HG03442 (cell line): ENCODE data around the gene SOX2.

Source experiments
- ATAC-seq: cut with Tn5 transposase; IDR thresholded peaks from one replicate; pipeline ENCODE4 v1.9.1; 2021; ENCODE audit warnings: mild to moderate bottlenecking, moderate library complexity; ENCODE audit not compliant: unreplicated experiment

SOX2 gene

GRCh38 chr3:181704421-181705085, 7.2 kb upstream of the SOX2 start:
- no peak for ATAC-seq

GRCh38 chr3:181705086-181705480, 6.6 kb upstream of the SOX2 start:
- no peak for ATAC-seq

GRCh38 chr3:181707980-181708379, 3.7 kb upstream of the SOX2 start:
- ATAC-seq, result no peak

DNA sequence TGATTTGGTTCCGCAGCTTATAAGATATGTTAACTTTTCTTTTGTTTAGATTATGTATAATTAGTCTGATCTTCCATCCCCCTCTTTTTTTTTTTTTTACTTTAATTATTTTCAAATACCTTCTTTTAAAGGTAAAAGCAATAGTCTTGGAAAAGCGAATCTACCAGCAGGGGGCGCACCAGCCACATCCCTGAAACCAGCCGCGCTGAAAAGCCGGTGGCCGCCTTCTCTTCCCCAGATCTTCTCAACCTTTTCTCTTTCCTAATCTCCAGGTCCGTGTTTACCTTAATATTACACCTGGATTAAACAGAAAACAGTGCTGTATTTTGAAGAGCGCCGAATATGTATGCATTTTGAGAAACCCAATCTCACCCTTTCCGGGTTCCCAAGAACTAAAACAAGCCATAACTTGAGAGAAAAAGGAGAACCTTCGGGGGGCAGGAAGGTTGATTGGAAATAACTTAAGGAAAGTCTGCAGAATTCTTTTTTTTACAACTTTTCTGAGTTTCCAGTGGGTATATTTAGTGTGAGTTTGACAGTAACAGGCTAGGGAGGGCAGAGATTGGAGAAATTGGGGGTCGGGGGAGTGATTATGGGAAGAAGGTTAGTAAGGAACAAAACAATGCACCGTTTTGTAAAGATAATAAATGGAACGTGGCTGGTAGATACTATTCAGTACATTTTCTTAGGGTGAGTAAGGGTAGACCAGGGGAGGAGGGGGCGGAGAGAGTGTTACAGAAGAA, 2.0 kb upstream of the SOX2 start:
- ATAC-seq, result peak; percentile 62

GRCh38 chr3:181710345-181711291, 1.1 kb upstream of the SOX2 start:
- no peak for ATAC-seq

- ATAC-seq, result no peak
These were observed 464 bp downstream of the SOX2 start for GRCh38 chr3:181712226-181712552.

DNA sequence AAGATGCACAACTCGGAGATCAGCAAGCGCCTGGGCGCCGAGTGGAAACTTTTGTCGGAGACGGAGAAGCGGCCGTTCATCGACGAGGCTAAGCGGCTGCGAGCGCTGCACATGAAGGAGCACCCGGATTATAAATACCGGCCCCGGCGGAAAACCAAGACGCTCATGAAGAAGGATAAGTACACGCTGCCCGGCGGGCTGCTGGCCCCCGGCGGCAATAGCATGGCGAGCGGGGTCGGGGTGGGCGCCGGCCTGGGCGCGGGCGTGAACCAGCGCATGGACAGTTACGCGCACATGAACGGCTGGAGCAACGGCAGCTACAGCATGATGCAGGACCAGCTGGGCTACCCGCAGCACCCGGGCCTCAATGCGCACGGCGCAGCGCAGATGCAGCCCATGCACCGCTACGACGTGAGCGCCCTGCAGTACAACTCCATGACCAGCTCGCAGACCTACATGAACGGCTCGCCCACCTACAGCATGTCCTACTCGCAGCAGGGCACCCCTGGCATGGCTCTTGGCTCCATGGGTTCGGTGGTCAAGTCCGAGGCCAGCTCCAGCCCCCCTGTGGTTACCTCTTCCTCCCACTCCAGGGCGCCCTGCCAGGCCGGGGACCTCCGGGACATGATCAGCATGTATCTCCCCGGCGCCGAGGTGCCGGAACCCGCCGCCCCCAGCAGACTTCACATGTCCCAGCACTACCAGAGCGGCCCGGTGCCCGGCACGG, 991 bp downstream of the SOX2 start:
- no peak for ATAC-seq

- ATAC-seq, result no peak
These were observed 1.5 kb downstream of the SOX2 start for GRCh38 chr3:181713280-181713647.

- no peak for ATAC-seq
These were observed 2.2 kb downstream of the SOX2 start for GRCh38 chr3:181713676-181714612.

- no peak for ATAC-seq
These were observed 4.0 kb downstream of the SOX2 start for GRCh38 chr3:181715571-181716340.

- no peak for ATAC-seq
These were observed 5.2 kb downstream of the SOX2 start for GRCh38 chr3:181716966-181717365.

- ATAC-seq, result no peak
These were observed 5.9 kb downstream of the SOX2 start for GRCh38 chr3:181717549-181718171.

DNA sequence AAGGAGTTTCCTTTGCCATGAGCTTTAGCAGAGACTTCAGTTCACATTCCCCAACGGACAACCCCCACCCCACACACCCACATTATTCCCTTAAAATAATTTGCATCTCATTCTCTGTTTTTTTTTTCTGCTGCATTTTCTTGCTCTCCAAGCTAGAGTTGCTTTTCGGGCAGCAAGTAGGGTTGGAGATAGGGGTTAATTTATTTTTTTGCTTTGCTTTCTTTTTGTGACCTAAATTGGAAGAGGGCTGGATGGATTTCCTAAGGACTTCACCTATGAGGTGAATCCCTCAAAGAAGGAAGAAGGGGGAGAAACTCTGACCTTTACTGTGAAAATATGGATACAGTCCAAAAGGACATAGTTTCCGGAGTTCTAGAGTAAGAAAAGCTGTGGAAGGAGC, 6.6 kb downstream of the SOX2 start:
- ATAC-seq, result no peak

GRCh38 chr3:181718987-181719911, 7.5 kb downstream of the SOX2 start:
- ATAC-seq, result no peak

DNA sequence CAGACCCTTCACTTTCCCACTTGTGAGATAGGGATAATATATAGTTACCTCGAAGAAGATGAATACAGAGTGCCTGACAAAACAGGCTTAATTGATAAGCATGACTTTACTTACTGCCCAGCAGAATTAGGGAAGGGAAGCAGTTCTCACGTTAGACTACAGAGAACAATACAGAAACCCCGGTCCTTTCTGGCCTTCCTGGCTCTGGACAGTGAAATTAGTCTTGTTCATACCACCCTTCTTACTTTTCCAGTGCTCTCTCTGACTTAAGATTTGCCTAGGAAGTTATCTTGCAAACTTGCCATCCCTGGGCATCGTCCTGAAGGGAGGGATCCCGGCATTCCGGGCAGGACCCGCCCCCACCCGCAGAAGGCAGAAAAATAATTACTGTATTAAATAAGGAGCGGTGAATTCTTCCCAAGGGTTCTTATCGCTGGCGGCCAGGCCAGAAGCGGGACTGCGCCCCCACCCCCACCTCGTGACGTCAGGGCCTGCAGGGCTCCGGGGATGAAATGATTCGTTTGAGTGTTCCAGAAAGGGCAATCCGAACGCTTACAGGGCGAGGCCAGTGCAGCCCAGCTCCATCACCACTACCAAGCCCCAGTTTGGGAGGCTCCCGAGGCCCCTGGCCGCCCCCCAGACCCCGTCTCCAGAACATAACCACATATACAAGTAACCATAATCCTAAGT, 8.4 kb downstream of the SOX2 start:
- ATAC-seq, result no peak

DNA sequence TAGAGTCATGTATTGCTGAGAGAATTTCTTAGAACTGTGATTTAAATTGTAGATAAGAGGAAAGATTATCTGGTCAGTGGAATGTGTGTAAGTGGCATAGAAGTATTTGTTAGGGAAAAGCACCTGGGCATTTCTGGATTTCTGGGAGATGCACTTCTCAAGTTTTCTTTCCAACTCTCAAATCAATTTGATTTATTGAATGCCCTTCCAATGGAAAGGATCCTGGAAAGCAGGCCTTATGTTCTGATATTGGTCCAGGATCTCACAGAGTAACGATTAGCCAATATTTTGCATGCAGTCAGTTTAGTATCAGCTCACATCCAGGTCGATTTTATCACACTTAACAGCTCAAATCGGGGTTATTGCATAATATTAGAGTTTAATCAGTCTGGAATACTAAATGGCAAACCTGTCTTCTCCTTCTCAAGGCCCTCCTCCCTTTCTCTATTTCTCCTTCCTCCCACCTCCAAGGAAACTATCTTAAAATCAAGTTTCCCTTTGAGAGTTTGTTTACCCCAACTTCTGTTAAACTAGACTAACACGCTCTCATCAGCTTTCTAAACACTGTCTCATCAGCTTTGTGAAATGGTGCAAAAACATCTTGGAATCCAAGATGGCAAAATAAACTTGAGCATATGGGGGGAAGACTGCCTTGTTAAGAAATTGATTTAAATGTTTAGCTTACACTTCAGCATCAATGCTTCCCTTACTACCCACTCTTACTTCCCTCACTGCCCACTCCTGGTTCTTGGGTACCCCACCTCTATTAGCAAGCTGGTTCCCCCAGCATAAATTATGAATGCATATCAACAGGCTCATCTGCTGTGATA, 9.5 kb downstream of the SOX2 start:
- no peak for ATAC-seq
